CD4-positive, CD25-positive, alpha-beta regulatory T cell (primary cell): ENCODE results near the gene SLCO2A1. TPM values are rescaled to one million over a fixed set of nuclear protein-coding genes. Genes with fewer than 3 reads are reported as not detected.

Experiments
- ATAC-seq, 2 donors: fragments of 150-1000 bp; cut with Tn5 transposase; one replicate each; pipeline ENCODE4 v1.10.0; 2021; ENCODE audit warnings: low read depth in 2 of 2, moderate number of reproducible peaks in 2 of 2, moderate library complexity in 1 of 2
- DNase-seq, 3 donors: peaks; one replicate each; pipeline versions ENCODE4 v3.0.0 to v3.0.0-alpha.2; 2012 to 2022; ENCODE audit warnings: mixed read lengths in 1 of 3
- H3K27ac ChIP-seq: one replicate; pipeline ENCODE4 v1.7.0; 2013; ENCODE audit warnings: mild to moderate bottlenecking, low read length; ENCODE audit not compliant: insufficient read depth, poor library complexity, severe bottlenecking
- H3K27me3 ChIP-seq: one replicate; pipeline ENCODE4 v1.7.0; 2013; ENCODE audit warnings: low read length; ENCODE audit not compliant: control insufficient read depth, insufficient read depth
- H3K36me3 ChIP-seq: one replicate; pipeline ENCODE4 v1.7.0; 2013; ENCODE audit warnings: mild to moderate bottlenecking, low read length, moderate library complexity; ENCODE audit not compliant: control insufficient read depth, insufficient read depth
- H3K4me1 ChIP-seq: 2 replicates; pipeline ENCODE4 v1.7.0; 2013; ENCODE audit warnings: mild to moderate bottlenecking, low read length; ENCODE audit not compliant: insufficient read depth, control insufficient read depth, poor library complexity, severe bottlenecking
- H3K4me3 ChIP-seq: one replicate; pipeline ENCODE4 v1.7.0; 2013; ENCODE audit warnings: low read depth, mild to moderate bottlenecking, low read length, moderate library complexity
- H3K9me3 ChIP-seq, 2 experiments: 1 replicate in 1 of 2; 2 replicates in 1 of 2; pipeline ENCODE4 v1.7.0; 2013; ENCODE audit warnings: low read length in 2 of 2, mild to moderate bottlenecking in 1 of 2, moderate library complexity in 1 of 2; ENCODE audit not compliant: control insufficient read depth in 2 of 2
- H3K27ac Mint-ChIP-seq, 3 donors: one replicate each; pipeline ENCODE4 v1.8.0; 2020 to 2022; ENCODE audit warnings: mild to moderate bottlenecking in 3 of 3, mixed read lengths in 3 of 3, moderate library complexity in 2 of 3
- H3K27me3 Mint-ChIP-seq: one replicate; pipeline ENCODE4 v1.8.0; 2022; ENCODE audit warnings: mild to moderate bottlenecking, mixed read lengths
- H3K36me3 Mint-ChIP-seq: one replicate; pipeline ENCODE4 v1.8.0; 2020; ENCODE audit warnings: mixed read lengths
- H3K4me1 Mint-ChIP-seq, 4 donors: one replicate each; pipeline ENCODE4 v1.8.0; 2020 to 2022; ENCODE audit warnings: mixed read lengths in 4 of 4, mild to moderate bottlenecking in 1 of 4
- H3K4me3 Mint-ChIP-seq, 4 donors: one replicate each; pipeline ENCODE4 v1.8.0; 2020 to 2022; ENCODE audit warnings: mild to moderate bottlenecking in 4 of 4, mixed read lengths in 4 of 4, moderate library complexity in 3 of 4
- H3K9me3 Mint-ChIP-seq, 7 donors: one replicate each; pipeline ENCODE4 v1.8.0; 2020 to 2022; ENCODE audit warnings: mixed read lengths in 7 of 7, mild to moderate bottlenecking in 3 of 7, moderate library complexity in 2 of 7
- polyA plus RNA-seq, 4 donors: library from polyadenylated mRNA; unstranded; fragments of 300-500 nt; fragmentation: Illumina TruSeq; gene quantifications; one replicate each; pipeline ENCODE4 v1.2.3, GENCODE V29; 2021
- total RNA-seq: library from RNA; stranded (reverse); gene quantifications from one replicate; pipeline ENCODE4 v1.2.3, GENCODE V29; 2022

Gene SLCO2A1
- total and polyA plus RNA-seq, 5 donors from 2014 or later: not detected

DNA sequence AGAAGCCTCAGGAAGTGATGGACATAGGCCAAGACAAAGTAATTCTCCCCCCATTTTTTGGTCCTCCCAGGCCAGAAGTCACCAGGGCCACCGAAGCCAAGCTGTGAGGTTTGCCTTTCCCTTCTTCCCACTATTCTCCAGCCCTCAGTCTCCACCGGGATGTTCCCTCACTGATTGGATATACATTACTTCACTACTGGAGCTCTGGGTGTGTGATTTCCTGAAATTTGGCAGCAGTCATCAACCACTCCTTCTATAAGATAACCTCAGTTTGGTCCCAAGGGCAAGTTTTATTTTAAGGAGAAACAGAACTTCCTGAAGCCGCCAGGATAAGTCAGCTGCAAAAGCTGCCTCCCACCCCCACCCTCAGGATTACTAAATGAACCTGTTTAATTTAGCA is 11.3 kb downstream of the SLCO2A1 start:
- no peak overlapping the region for H3K27ac Mint-ChIP-seq
- no peaks in the 10 kb centered on the region for H3K4me1 Mint-ChIP-seq
- H3K27me3 Mint-ChIP-seq: peaks cover 8% of the 10 kb centered on the region
- Histone ChIP-seq H3K27me3 (no peaks in the 10 kb centered on the region), H3K4me3 (no peak overlapping the region), H3K4me1 (no peaks in the 10 kb centered on the region), H3K36me3 (no peaks in the 10 kb centered on the region), H3K27ac (no peak overlapping the region), H3K9me3 (no peaks in the 10 kb centered on the region)
- no peaks in the 10 kb centered on the region for H3K36me3 Mint-ChIP-seq
- DNase-seq (no peak), ATAC-seq (no peak)
- H3K9me3 Mint-ChIP-seq: no peaks in the 10 kb centered on the region
- no peak overlapping the region for H3K4me3 Mint-ChIP-seq

DNA sequence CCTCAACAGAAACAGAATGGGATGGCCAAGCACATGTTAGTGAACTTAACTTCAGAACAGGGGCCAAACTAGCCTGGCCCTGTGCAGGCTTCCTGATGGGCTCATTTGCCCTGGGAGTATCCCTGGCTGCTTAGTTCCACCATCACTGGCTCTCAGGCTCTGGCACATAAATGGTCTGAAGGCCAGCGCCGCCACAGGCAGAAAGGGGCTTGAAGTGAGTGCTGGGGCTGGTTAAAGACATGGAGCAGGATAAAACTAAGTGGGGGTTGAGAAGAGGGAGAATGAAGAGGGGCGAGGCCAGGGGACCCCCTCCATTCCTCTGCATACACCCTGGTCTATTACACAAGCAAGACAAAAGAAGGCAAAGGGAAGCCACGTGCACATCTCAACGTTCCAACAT is 12.2 kb downstream of the SLCO2A1 start:
- Histone ChIP-seq H3K36me3 (no peaks in the 10 kb centered on the region), H3K4me1 (no peaks in the 10 kb centered on the region), H3K27ac (no peak overlapping the region), H3K4me3 (no peak overlapping the region), H3K9me3 (no peaks in the 10 kb centered on the region), H3K27me3 (peaks cover 2% of the 10 kb centered on the region)
- Mint-ChIP-seq H3K4me1 (no peaks in the 10 kb centered on the region), H3K4me3 (no peak overlapping the region), H3K9me3 (peaks cover 0 to 3% (median 0%) of the 10 kb centered on the region in 7 donors), H3K27me3 (no peaks in the 10 kb centered on the region), H3K27ac (no peak overlapping the region), H3K36me3 (no peaks in the 10 kb centered on the region)
- ATAC-seq (no peak), DNase-seq (no peak)

DNA sequence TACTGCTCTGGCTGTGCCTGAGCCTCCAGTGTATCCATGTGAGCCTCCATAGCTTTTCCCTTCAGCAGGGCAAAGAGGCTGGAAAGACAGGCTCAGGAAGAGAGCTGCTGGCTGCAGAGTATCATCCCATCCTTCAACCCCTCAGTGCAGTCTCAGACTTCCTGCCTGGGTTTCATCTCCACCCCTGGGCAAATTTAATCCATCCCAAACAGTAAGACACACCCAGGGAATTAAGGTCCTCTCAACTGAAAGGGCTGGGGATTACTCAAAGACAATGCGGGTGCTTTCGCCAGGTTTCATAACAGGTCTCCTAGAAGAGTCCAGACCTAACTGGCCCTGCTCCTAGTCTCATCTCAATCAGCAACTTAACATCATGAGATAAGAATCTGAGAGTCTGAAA is 15.5 kb downstream of the SLCO2A1 start:
- Mint-ChIP-seq H3K4me1 (no peaks in the 10 kb centered on the region), H3K27ac (no peak overlapping the region), H3K27me3 (peaks cover 7% of the 10 kb centered on the region), H3K36me3 (no peaks in the 10 kb centered on the region), H3K9me3 (peaks cover 0 to 3% (median 0%) of the 10 kb centered on the region in 7 donors), H3K4me3 (no peak overlapping the region)
- Histone ChIP-seq H3K27ac (no peak overlapping the region), H3K4me1 (no peaks in the 10 kb centered on the region), H3K9me3 (no peaks in the 10 kb centered on the region), H3K27me3 (peaks cover 2% of the 10 kb centered on the region), H3K36me3 (no peaks in the 10 kb centered on the region), H3K4me3 (no peak overlapping the region)
- DNase-seq (no peak), ATAC-seq (no peak)

DNA sequence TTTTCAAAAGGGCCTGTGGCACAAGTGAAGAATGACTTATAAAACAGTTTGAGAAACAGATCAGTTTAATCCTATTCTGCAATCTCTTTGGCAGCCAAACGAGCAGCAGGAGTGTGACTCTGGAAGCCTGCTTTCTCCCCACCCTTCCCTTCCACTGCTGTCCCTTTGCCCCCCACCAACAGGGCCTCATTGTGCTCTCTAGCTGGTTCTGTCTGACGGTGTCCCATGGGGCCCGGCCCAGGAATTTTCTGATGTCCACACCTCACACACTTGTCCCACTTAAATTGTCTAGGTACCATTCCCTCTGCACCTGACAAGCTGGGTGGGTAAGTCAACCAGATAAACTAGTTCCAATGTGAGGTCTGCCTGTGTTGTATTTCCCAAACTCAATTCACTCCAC is 16.4 kb downstream of the SLCO2A1 start:
- H3K36me3 ChIP-seq: no peaks in the 10 kb centered on the region
- H3K27ac ChIP-seq: no peak overlapping the region
- H3K27me3 ChIP-seq: peaks cover 2% of the 10 kb centered on the region
- Mint-ChIP-seq H3K4me1 (no peaks in the 10 kb centered on the region), H3K9me3 (peaks cover 0 to 3% (median 0%) of the 10 kb centered on the region in 7 donors), H3K27ac (no peak overlapping the region), H3K27me3 (peaks cover 8% of the 10 kb centered on the region), H3K4me3 (no peak overlapping the region), H3K36me3 (no peaks in the 10 kb centered on the region)
- no peaks in the 10 kb centered on the region for H3K4me1 ChIP-seq
- H3K4me3 ChIP-seq: no peak overlapping the region
- no peak for DNase-seq
- ATAC-seq: no peak
- H3K9me3 ChIP-seq: no peaks in the 10 kb centered on the region

DNA sequence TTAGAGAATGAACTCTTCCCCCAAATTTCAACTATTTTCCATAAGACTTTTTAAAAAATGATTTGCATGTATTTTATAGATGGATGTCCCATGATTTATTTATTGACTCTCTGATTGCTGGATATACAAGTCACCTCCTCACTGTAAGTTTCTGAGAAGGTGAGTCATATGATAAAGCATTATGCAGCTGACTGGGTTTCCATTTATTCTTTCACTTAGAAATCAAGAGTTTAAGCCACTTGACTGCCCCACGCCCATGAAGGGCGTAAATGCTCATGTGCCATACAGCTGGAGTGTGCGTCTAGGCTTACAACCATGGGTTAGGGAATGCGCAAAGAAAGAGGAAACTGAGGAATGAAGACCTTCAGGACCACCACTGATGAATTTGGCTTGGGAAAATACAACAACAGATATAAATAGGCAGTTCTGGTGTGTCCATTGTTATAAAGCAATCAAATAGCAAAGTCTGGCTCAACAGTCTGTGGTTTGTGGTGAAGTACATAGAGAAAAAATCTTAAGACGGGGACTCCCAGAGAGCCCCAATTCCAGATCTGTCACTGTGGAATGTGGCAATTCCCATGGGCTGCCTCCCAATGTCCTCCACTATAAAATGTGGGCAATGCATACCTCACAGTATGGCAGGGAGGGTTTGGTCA is 20.3 kb downstream of the SLCO2A1 start:
- H3K9me3 ChIP-seq: no peaks in the 10 kb centered on the region
- H3K36me3 ChIP-seq: no peaks in the 10 kb centered on the region
- ATAC-seq (no peak), DNase-seq (no peak)
- no peak overlapping the region for H3K27ac ChIP-seq
- Mint-ChIP-seq H3K9me3 (peaks cover 0 to 6% (median 3%) of the 10 kb centered on the region in 7 donors), H3K36me3 (no peaks in the 10 kb centered on the region), H3K4me1 (no peaks in the 10 kb centered on the region), H3K4me3 (no peak overlapping the region), H3K27ac (no peak overlapping the region), H3K27me3 (peaks cover 8% of the 10 kb centered on the region)
- no peaks in the 10 kb centered on the region for H3K4me1 ChIP-seq
- no peak overlapping the region for H3K4me3 ChIP-seq
- peaks cover 2% of the 10 kb centered on the region for H3K27me3 ChIP-seq

DNA sequence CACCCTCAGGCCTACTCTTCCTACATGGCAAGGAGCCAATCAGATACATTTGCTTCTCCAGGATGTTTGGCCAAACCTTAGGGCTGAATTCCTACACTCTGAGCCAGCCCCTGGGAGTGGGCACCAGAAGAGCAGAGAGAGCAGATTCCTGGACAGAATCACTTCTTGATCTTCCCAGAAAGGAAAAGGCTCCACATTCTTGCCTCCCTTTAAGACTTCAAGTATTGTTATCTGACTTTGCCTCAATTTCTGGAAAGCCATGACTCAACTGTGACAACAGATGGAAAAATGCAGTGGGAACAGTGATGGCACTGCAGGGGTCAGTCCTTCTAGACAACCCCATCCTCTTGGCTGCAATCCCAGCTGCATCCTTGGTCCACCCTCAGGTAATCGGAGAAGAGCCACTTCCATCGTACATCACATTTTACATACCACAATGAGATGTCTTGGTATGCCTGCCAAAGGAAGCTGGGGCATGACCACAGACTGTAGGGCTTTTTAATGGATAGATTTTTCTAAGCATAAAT is 21.0 kb downstream of the SLCO2A1 start:
- DNase-seq (no peak), ATAC-seq (no peak)
- Histone ChIP-seq H3K27ac (no peak overlapping the region), H3K9me3 (no peaks in the 10 kb centered on the region), H3K27me3 (peaks cover 2% of the 10 kb centered on the region), H3K4me1 (no peaks in the 10 kb centered on the region), H3K4me3 (no peak overlapping the region), H3K36me3 (no peaks in the 10 kb centered on the region)
- H3K9me3 Mint-ChIP-seq: peaks cover 0 to 6% (median 4%) of the 10 kb centered on the region in 7 donors
- H3K4me1 Mint-ChIP-seq: no peaks in the 10 kb centered on the region
- H3K27me3 Mint-ChIP-seq: peaks cover 8% of the 10 kb centered on the region
- no peak overlapping the region for H3K27ac Mint-ChIP-seq
- no peaks in the 10 kb centered on the region for H3K36me3 Mint-ChIP-seq
- H3K4me3 Mint-ChIP-seq: no peak overlapping the region

DNA sequence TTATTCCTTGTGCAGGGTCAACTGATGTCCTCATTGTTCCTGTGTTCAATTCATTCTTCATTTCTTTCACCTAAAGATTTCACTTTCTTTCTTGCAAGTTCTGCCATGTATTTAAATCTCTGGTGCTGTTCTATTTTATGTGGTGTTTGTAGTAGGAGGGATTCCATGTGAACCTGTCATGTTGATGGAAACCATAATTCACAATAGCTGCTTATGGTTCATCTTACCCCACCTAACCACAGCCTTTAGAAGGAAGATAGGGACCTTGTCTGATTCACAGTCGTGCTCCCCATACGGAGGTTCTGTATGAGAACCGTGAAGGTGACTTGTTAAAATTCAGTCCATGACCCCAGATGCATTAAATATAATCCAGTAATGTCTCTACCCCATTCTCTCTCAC is 21.9 kb downstream of the SLCO2A1 start:
- Histone ChIP-seq H3K36me3 (no peaks in the 10 kb centered on the region), H3K27me3 (peaks cover 2% of the 10 kb centered on the region), H3K9me3 (no peaks in the 10 kb centered on the region), H3K4me3 (no peak overlapping the region), H3K27ac (no peak overlapping the region), H3K4me1 (no peaks in the 10 kb centered on the region)
- ATAC-seq: no peak
- Mint-ChIP-seq H3K4me3 (no peak overlapping the region), H3K4me1 (no peaks in the 10 kb centered on the region), H3K27me3 (peaks cover 8% of the 10 kb centered on the region), H3K27ac (no peak overlapping the region), H3K9me3 (peaks cover 0 to 6% (median 4%) of the 10 kb centered on the region in 7 donors), H3K36me3 (no peaks in the 10 kb centered on the region)
- no peak for DNase-seq

DNA sequence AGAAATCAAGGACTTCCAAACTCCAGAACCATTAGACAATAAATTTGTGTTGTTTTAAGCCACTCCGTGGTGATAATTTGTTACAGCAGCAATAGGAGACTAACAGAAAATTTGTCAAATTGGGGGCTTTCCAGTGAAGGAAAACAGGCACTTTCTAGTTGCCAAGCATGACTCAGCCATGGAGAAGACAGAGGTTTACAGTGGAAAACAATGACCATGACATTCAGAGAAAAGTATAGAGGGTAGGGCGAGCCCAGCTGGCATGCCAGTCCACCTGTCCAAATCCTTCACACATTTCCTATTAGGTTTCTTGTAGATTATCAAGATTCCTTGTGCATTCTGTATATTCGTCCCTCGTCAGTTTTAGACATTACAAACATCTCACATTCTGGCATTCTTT is 24.9 kb downstream of the SLCO2A1 start:
- no peak overlapping the region for H3K4me3 Mint-ChIP-seq

More for the DNA sequence above, 24.9 kb downstream of the SLCO2A1 start:
- ATAC-seq (no peak), DNase-seq (no peak)
- Histone ChIP-seq H3K27ac (no peak overlapping the region), H3K4me1 (no peaks in the 10 kb centered on the region), H3K27me3 (no peaks in the 10 kb centered on the region), H3K4me3 (no peak overlapping the region), H3K9me3 (no peaks in the 10 kb centered on the region), H3K36me3 (no peaks in the 10 kb centered on the region)
- no peaks in the 10 kb centered on the region for H3K4me1 Mint-ChIP-seq
- peaks cover 10% of the 10 kb centered on the region for H3K27me3 Mint-ChIP-seq
- H3K36me3 Mint-ChIP-seq: no peaks in the 10 kb centered on the region
- no peak overlapping the region for H3K27ac Mint-ChIP-seq
- H3K9me3 Mint-ChIP-seq: peaks cover 0 to 6% (median 4%) of the 10 kb centered on the region in 7 donors
